Suprapubic skin (tissue), 3 donors: ENCODE results near the gene DNAH1.

Source experiments
- CTCF ChIP-seq, 2 donors: fragments of 200-600 bp in 1 of 2; fragments of 450-650 bp in 1 of 2; sonication (generic) in 1 of 2; IDR thresholded peaks; one replicate each; pipeline ENCODE4 v1.5.1; 2016 to 2019; ENCODE audit warnings: antibody characterized with exemption in 2 of 2, mild to moderate bottlenecking in 1 of 2, moderate library complexity in 1 of 2
- POLR2A ChIP-seq, 2 donors: fragments of 450-650 bp; IDR thresholded peaks; one replicate each; pipeline ENCODE4 v1.6.1; 2017; ENCODE audit warnings: antibody characterized with exemption in 2 of 2, mild to moderate bottlenecking in 2 of 2, moderate library complexity in 2 of 2

GRCh38 chr3:52311576-52312119 is 4.5 kb upstream of the DNAH1 start:
- TF ChIP-seq POLR2A (IDR thresholded peaks at IDR 0.05) (no peak), CTCF (IDR thresholded peaks at IDR 0.05) (no peak)
